ENCODE measurements around the gene C6orf120.

- TF ChIP-seq GABPA (tag; conservative IDR thresholded peaks at IDR 0.05; ENCODE audit: low read depth) (no peak), MEF2A (IDR thresholded peaks at IDR 0.05; ENCODE audit: control insufficient read depth, low read depth, low read length) (no peak), CTCF (IDR thresholded peaks at IDR 0.05 in 2 of 3, conservative IDR thresholded peaks at IDR 0.05 in 1 of 3; ENCODE audit: insufficient read depth in 2 of 3, low read depth in 1 of 3, low read length in 3 of 3) (no peak), HDAC2 (IDR thresholded peaks at IDR 0.05) (no peak), RNF2 (IDR thresholded peaks at IDR 0.05) (no peak), FOXK2 (conservative IDR thresholded peaks at IDR 0.05 in 1 of 2, IDR thresholded peaks at IDR 0.05 in 1 of 2; ENCODE audit: low read depth in 2 of 2) (no peak), JUNB (CRISPR knock-in tag; conservative IDR thresholded peaks at IDR 0.05) (no peak), MXI1 (IDR thresholded peaks at IDR 0.05; ENCODE audit: low read depth, low read length) (no peak), E2F5 (CRISPR knock-in tag; IDR thresholded peaks at IDR 0.05) (no peak), ZNF311 (CRISPR knock-in tag; IDR thresholded peaks at IDR 0.05) (no peak), PREB (CRISPR knock-in tag; IDR thresholded peaks at IDR 0.05) (no peak), NR3C1 (CRISPR knock-in tag; IDR thresholded peaks at IDR 0.05) (no peak)
Observed at GRCh38 chr6:169666441-169666840, 35.5 kb upstream of the C6orf120 start.

Measured in K562 (cell line).